IMR-90 (cell line): Measurements from ENCODE around the gene XKR3. TPM values are rescaled to one million over a fixed set of nuclear protein-coding genes. Genes with fewer than 3 reads are reported as not detected.

Experiments
- ATAC-seq: fragments of 200-7000 bp; cut with Tn5 transposase; 2 replicates; pipeline ENCODE4 v1.9.1; 2020; ENCODE audit warnings: low read depth, mild to moderate bottlenecking, moderate library complexity
- BruUV-seq: library from RNA; stranded (reverse); fragments of 400-500 nt; replicated peaks from 2 replicates; lab custom pipeline; 2021; lab: Mats Ljungman, UMichigan
- CTCF ChIA-PET: fragments of 300-600 bp; formaldehyde crosslinking; extraction: SDS; loops from one replicate; lab custom pipeline; 2021; ENCODE audit warnings: antibody characterized with exemption; lab: Yijun Ruan, JAX
- POLR2A ChIA-PET: fragments of 300-600 bp; sonication (Branson Sonifier 250); formaldehyde crosslinking; loops from one replicate; lab custom pipeline; 2022; ENCODE audit warnings: antibody characterized with exemption; ENCODE audit not compliant: unreplicated experiment; lab: Charles Lee
- DNase-seq: peaks from one replicate; pipeline ENCODE4 v3.0.0; 2013
- H2AFZ ChIP-seq: replicated peaks from 2 replicates; pipeline ENCODE3; 2013; ENCODE audit warnings: low read length, mild to moderate bottlenecking; ENCODE audit not compliant: poor library complexity
- H2AK5ac ChIP-seq: 2 replicates; pipeline ENCODE4 v1.6.1; 2013; ENCODE audit warnings: low read depth, low read length, inconsistent platforms
- H2AK9ac ChIP-seq: replicated peaks from 2 replicates; pipeline ENCODE3; 2013; ENCODE audit warnings: mild to moderate bottlenecking, low read depth, low read length, moderate library complexity; ENCODE audit not compliant: poor library complexity
- H2BK120ac ChIP-seq: 2 replicates; pipeline ENCODE4 v1.6.1; 2013; ENCODE audit warnings: low read depth, low read length, inconsistent platforms
- H2BK15ac ChIP-seq: 3 replicates; pipeline ENCODE4 v1.6.1; 2013; ENCODE audit warnings: low read depth, low read length, inconsistent platforms
- H2BK20ac ChIP-seq: 2 replicates; pipeline ENCODE4 v1.6.1; 2013; ENCODE audit warnings: low read depth, mild to moderate bottlenecking, inconsistent platforms, low read length, moderate library complexity
- H2BK5ac ChIP-seq: 2 replicates; pipeline ENCODE4 v1.6.1; 2013; ENCODE audit warnings: mild to moderate bottlenecking, low read depth, low read length, inconsistent platforms; ENCODE audit not compliant: poor library complexity, severe bottlenecking
- H3K14ac ChIP-seq: replicated peaks from 2 replicates; pipeline ENCODE4 v1.6.1; 2013; ENCODE audit warnings: low read depth, low read length, inconsistent platforms
- H3K18ac ChIP-seq: 2 replicates; pipeline ENCODE4 v1.6.1; 2013; ENCODE audit warnings: low read depth, low read length, control low read depth
- H3K23ac ChIP-seq: 2 replicates; pipeline ENCODE4 v1.6.1; 2013; ENCODE audit warnings: low read depth, low read length, inconsistent platforms
- H3K27ac ChIP-seq: 2 replicates; pipeline ENCODE4 v1.5.1; 2013; ENCODE audit warnings: mild to moderate bottlenecking, control low read depth, low read length; ENCODE audit not compliant: insufficient read depth
- H3K27me3 ChIP-seq: 2 replicates; pipeline ENCODE4 v1.6.1; 2013; ENCODE audit warnings: low read length; ENCODE audit not compliant: control insufficient read depth, insufficient read depth
- H3K36me3 ChIP-seq: 2 replicates; pipeline ENCODE4 v1.6.1; 2013; ENCODE audit warnings: low read length, mixed read lengths; ENCODE audit not compliant: control insufficient read depth, insufficient read depth
- H3K4ac ChIP-seq: 2 replicates; pipeline ENCODE4 v1.6.1; 2013; ENCODE audit warnings: low read depth, low read length, inconsistent platforms
- H3K4me1 ChIP-seq: 2 replicates; pipeline ENCODE4 v1.6.1; 2013; ENCODE audit warnings: low read length, mixed read lengths; ENCODE audit not compliant: control insufficient read depth, insufficient read depth
- H3K4me2 ChIP-seq: 2 replicates; pipeline ENCODE4 v1.6.1; 2013; ENCODE audit warnings: low read depth, mild to moderate bottlenecking, control low read depth, low read length, moderate library complexity
- H3K4me3 ChIP-seq: 2 replicates; pipeline ENCODE4 v1.5.1; 2013; ENCODE audit warnings: low read depth, mild to moderate bottlenecking, control low read depth, low read length, moderate library complexity; ENCODE audit not compliant: insufficient read depth
- H3K56ac ChIP-seq: 2 replicates; pipeline ENCODE4 v1.6.1; 2013; ENCODE audit warnings: low read length, inconsistent platforms; ENCODE audit not compliant: insufficient read depth; ENCODE audit errors: extremely low read depth
- H3K79me1 ChIP-seq, 2 experiments: 2 replicates each; pipeline ENCODE4 v1.6.1; 2013; ENCODE audit warnings: low read length in 2 of 2, inconsistent platforms in 1 of 2, low read depth in 1 of 2
- H3K9ac ChIP-seq: 2 replicates; pipeline ENCODE4 v1.6.1; 2013; ENCODE audit warnings: low read depth, low read length, control low read depth
- H3K9me1 ChIP-seq: 2 replicates; pipeline ENCODE4 v1.6.1; 2013; ENCODE audit warnings: low read length, inconsistent platforms; ENCODE audit not compliant: insufficient read depth
- H3K9me3 ChIP-seq: 2 replicates; pipeline ENCODE4 v1.6.1; 2013; ENCODE audit warnings: low read length; ENCODE audit not compliant: control insufficient read depth, insufficient read depth
- H4K20me1 ChIP-seq: 2 replicates; pipeline ENCODE4 v1.6.1; 2013; ENCODE audit warnings: low read length, inconsistent platforms; ENCODE audit not compliant: insufficient read depth
- H4K5ac ChIP-seq: 2 replicates; pipeline ENCODE4 v1.6.1; 2013; ENCODE audit warnings: mild to moderate bottlenecking, low read depth, low read length, control low read depth
- H4K8ac ChIP-seq, 2 experiments: 2 replicates each; pipeline ENCODE4 v1.6.1; 2013; ENCODE audit warnings: low read depth in 2 of 2, low read length in 2 of 2, control low read depth in 1 of 2, inconsistent platforms in 1 of 2
- H4K91ac ChIP-seq: 2 replicates; pipeline ENCODE4 v1.6.1; 2013; ENCODE audit warnings: low read depth, low read length, inconsistent platforms; ENCODE audit not compliant: insufficient read depth
- BHLHE40 ChIP-seq: fragments of 150-350 bp; IDR thresholded peaks from 2 replicates; pipeline ENCODE4 v1.6.1; 2016; ENCODE audit warnings: mild to moderate bottlenecking, low read depth, low read length
- FOS ChIP-seq: fragments of 150-350 bp; IDR thresholded peaks from 2 replicates; pipeline ENCODE4 v1.6.1; 2016; ENCODE audit warnings: low read depth, low read length
- MAFK ChIP-seq: IDR thresholded peaks from 2 replicates; pipeline ENCODE4 v1.6.1; 2012; ENCODE audit warnings: low read depth, low read length, improper control_type of control experiment
- MAZ ChIP-seq: IDR thresholded peaks from 2 replicates; pipeline ENCODE4 v1.6.1; 2012; ENCODE audit warnings: low read depth, mild to moderate bottlenecking, low read length, improper control_type of control experiment, moderate library complexity, borderline replicate concordance
- MXI1 ChIP-seq: IDR thresholded peaks from 2 replicates; pipeline ENCODE4 v1.6.1; 2012; ENCODE audit warnings: low read depth, mild to moderate bottlenecking, low read length, moderate library complexity, borderline replicate concordance
- NFE2L2 ChIP-seq: fragments of 150-350 bp; IDR thresholded peaks from 2 replicates; pipeline ENCODE4 v1.6.1; 2016; ENCODE audit warnings: low read depth, mild to moderate bottlenecking, low read length
- POLR2A ChIP-seq: IDR thresholded peaks from 2 replicates; pipeline ENCODE4 v1.6.1; 2012; ENCODE audit warnings: mild to moderate bottlenecking, low read depth, low read length
- RAD21 ChIP-seq: IDR thresholded peaks from 2 replicates; pipeline ENCODE4 v1.6.1; 2012; ENCODE audit warnings: low read length, improper control_type of control experiment
- RCOR1 ChIP-seq: IDR thresholded peaks from 2 replicates; pipeline ENCODE4 v1.6.1; 2012; ENCODE audit warnings: mild to moderate bottlenecking, low read length, improper control_type of control experiment; ENCODE audit not compliant: insufficient replicate concordance
- RFX5 ChIP-seq: IDR thresholded peaks from 2 replicates; pipeline ENCODE4 v1.8.0; 2012; ENCODE audit warnings: low read depth, mild to moderate bottlenecking, low read length, moderate library complexity
- SMC3 ChIP-seq: fragments of 150-350 bp; IDR thresholded peaks from 2 replicates; pipeline ENCODE4 v1.6.1; 2016; ENCODE audit warnings: low read depth, mild to moderate bottlenecking, antibody characterized with exemption, low read length, moderate library complexity
- WGBS, 2 experiments: methylation state at CpG; one replicate each; pipeline versions ENCODE4 v1.1.5 to v1.1.7; 2013; ENCODE audit warnings: missing lambda C conversion rate in 2 of 2; ENCODE audit not compliant: insufficient read length in 1 of 2; ENCODE audit errors: extremely low coverage in 2 of 2; 5-methylcytosine and 5-hydroxymethylcytosine counted together
- dilution Hi-C: fragments of 300-500 bp; cut with HindIII; formaldehyde crosslinking; loops from one replicate; pipeline ENCODE4 v1.14.3; 2018; ENCODE audit warnings: low sequenced_read_pairs; ENCODE audit not compliant: unreplicated experiment
- in situ Hi-C: fragments of 300-500 bp; cut with MboI; formaldehyde crosslinking; loops from 3 replicates; pipeline ENCODE4 v1.14.3; 2019; ENCODE audit warnings: low sequenced_read_pairs, inconsistent platforms, mixed read lengths
- intact Hi-C: fragments of 100-400 bp; cut with micrococcal nuclease; formaldehyde crosslinking; loops from 2 replicates; pipeline ENCODE4 v1.10.0; 2022
- polyA plus RNA-seq, 3 experiments: library from polyadenylated mRNA; depleted of rRNA; stranded (reverse); fragments of >200 nt; gene quantifications; 2 replicates each; pipeline ENCODE4 v1.2.3, GENCODE V29; 2012; ENCODE audit warnings: low replicate concordance in 1 of 3
- total RNA-seq: library from RNA; depleted of rRNA; stranded (reverse); fragments of >200 nt; gene quantifications from 2 replicates; pipeline ENCODE4 v1.2.3, GENCODE V29; 2012
- TF ChIP-seq, protein P1 (sequence below): fragments of 150-350 bp; IDR thresholded peaks from 2 replicates; pipeline ENCODE4 v1.6.1; 2016; ENCODE audit warnings: low read depth, mild to moderate bottlenecking, low read length, moderate library complexity, borderline replicate concordance
- TF ChIP-seq, protein P2 (sequence below): fragments of 150-350 bp; IDR thresholded peaks from 2 replicates; pipeline ENCODE4 v1.6.1; 2017; ENCODE audit warnings: mild to moderate bottlenecking, antibody characterized with exemption, low read length, low read depth
- TF ChIP-seq, protein P3 (sequence below): conservative IDR thresholded peaks from 2 replicates; pipeline ENCODE4 v1.5.1; 2012; ENCODE audit warnings: mild to moderate bottlenecking, low read depth, low read length, improper control_type of control experiment

The XKR3 gene
- total and polyA plus RNA-seq, 2 of the 4 experiments (the other 2 are of a cell fraction): not detected

DNA sequence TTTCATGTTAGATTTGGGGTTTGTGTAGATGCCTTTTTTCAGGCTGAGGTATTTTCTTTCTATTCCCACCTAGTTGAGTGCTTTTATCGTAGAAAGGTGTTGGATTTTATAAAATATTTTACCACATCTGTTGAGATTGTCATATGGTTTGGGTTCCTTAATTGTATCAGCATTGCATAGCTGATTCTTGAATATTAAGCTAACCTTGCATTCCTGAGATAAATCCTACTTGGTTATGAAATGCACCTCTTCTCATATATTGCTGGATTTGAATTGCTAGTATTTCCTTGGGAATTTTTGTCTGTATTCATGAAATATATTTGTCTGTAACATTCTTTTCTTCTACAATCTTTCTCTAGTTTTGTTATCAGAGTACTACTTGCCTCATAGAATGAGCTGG lies 10.1 kb downstream of the XKR3 start:
- no peak overlapping the region for H4K91ac ChIP-seq
- no CpG with 5 or more reads among the region's 1 CpG for WGBS, 2 experiments
- H3K18ac ChIP-seq: no peak overlapping the region
- no peak overlapping the region for H3K4me3 ChIP-seq
- H4K20me1 ChIP-seq: no peaks in the 10 kb centered on the region
- no peak overlapping the region for H2BK5ac ChIP-seq
- H2BK15ac ChIP-seq: no peak overlapping the region
- H2AK9ac ChIP-seq: no peak overlapping the region
- H2BK120ac ChIP-seq: no peak overlapping the region
- POLR2A ChIA-PET: no interaction called here
- no peak overlapping the region for H2AFZ ChIP-seq
- in situ Hi-C loops (no loop called here), intact Hi-C loops (no loop called here), dilution Hi-C loops (no loop called here)
- DNase-seq (no peak), ATAC-seq (no peak)
- no peaks in the 10 kb centered on the region for H3K27me3 ChIP-seq
- BruUV-seq: no TSS peak
- H4K8ac ChIP-seq: no peak overlapping the region
- no peak overlapping the region for H3K4ac ChIP-seq
- H3K9me3 ChIP-seq: peaks cover 4% of the 10 kb centered on the region
- H3K9me1 ChIP-seq: no peaks in the 10 kb centered on the region
- no peaks in the 10 kb centered on the region for H3K79me1 ChIP-seq
- CTCF ChIA-PET: no interaction called here
- H3K36me3 ChIP-seq: no peaks in the 10 kb centered on the region
- no peak overlapping the region for H3K9ac ChIP-seq
- H2BK20ac ChIP-seq: no peak overlapping the region
- TF ChIP-seq MXI1 (no peak), MAFK (no peak), FOS (no peak), RFX5 (no peak), POLR2A (no peak), MAZ (no peak), RCOR1 (no peak), BHLHE40 (no peak), RAD21 (no peak), NFE2L2 (no peak), SMC3 (no peak)
- TF ChIP-seq, protein P1, sequence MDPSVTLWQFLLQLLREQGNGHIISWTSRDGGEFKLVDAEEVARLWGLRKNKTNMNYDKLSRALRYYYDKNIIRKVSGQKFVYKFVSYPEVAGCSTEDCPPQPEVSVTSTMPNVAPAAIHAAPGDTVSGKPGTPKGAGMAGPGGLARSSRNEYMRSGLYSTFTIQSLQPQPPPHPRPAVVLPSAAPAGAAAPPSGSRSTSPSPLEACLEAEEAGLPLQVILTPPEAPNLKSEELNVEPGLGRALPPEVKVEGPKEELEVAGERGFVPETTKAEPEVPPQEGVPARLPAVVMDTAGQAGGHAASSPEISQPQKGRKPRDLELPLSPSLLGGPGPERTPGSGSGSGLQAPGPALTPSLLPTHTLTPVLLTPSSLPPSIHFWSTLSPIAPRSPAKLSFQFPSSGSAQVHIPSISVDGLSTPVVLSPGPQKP: no peak
- TF ChIP-seq, protein P2, sequence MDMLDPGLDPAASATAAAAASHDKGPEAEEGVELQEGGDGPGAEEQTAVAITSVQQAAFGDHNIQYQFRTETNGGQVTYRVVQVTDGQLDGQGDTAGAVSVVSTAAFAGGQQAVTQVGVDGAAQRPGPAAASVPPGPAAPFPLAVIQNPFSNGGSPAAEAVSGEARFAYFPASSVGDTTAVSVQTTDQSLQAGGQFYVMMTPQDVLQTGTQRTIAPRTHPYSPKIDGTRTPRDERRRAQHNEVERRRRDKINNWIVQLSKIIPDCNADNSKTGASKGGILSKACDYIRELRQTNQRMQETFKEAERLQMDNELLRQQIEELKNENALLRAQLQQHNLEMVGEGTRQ: no peak
- TF ChIP-seq, protein P3, sequence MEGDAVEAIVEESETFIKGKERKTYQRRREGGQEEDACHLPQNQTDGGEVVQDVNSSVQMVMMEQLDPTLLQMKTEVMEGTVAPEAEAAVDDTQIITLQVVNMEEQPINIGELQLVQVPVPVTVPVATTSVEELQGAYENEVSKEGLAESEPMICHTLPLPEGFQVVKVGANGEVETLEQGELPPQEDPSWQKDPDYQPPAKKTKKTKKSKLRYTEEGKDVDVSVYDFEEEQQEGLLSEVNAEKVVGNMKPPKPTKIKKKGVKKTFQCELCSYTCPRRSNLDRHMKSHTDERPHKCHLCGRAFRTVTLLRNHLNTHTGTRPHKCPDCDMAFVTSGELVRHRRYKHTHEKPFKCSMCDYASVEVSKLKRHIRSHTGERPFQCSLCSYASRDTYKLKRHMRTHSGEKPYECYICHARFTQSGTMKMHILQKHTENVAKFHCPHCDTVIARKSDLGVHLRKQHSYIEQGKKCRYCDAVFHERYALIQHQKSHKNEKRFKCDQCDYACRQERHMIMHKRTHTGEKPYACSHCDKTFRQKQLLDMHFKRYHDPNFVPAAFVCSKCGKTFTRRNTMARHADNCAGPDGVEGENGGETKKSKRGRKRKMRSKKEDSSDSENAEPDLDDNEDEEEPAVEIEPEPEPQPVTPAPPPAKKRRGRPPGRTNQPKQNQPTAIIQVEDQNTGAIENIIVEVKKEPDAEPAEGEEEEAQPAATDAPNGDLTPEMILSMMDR: no peak
- H3K23ac ChIP-seq: no peak overlapping the region
- no peak overlapping the region for H2AK5ac ChIP-seq
- H3K14ac ChIP-seq: no peak overlapping the region
- H4K5ac ChIP-seq: no peak overlapping the region
- no peak overlapping the region for H3K4me2 ChIP-seq
- H3K4me1 ChIP-seq: no peaks in the 10 kb centered on the region
- no peak overlapping the region for H3K56ac ChIP-seq
- H3K27ac ChIP-seq: no peak overlapping the region
